WTC11 (cell line): Measurements from ENCODE around the gene CRIP2. TPM values are rescaled to one million over a fixed set of nuclear protein-coding genes. Genes with fewer than 3 reads are reported as not detected.

Source experiments
- ATAC-seq: fragments of 200-7000 bp; cut with Tn5 transposase; 2 replicates; pipeline ENCODE4 v1.10.0; 2021; ENCODE audit warnings: mild to moderate bottlenecking, moderate library complexity
- CTCF ChIA-PET: fragments of 300-600 bp; sonication (Branson Sonifier 250); formaldehyde crosslinking; loops from one replicate; lab custom pipeline; 2021; ENCODE audit warnings: antibody characterized with exemption; lab: Charles Lee
- POLR2A ChIA-PET: fragments of 350-600 bp; sonication (Branson Sonifier 250); formaldehyde crosslinking; loops from one replicate; lab custom pipeline; 2021; ENCODE audit warnings: antibody characterized with exemption; lab: Charles Lee
- DNase-seq: peaks from one replicate; pipeline ENCODE4 v3.0.0; 2021; ENCODE audit warnings: low spot score
- H3K27ac Mint-ChIP-seq: 2 replicates; pipeline ENCODE4 v1.8.0; 2021; ENCODE audit warnings: mixed read lengths
- H3K27me3 Mint-ChIP-seq: 2 replicates; pipeline ENCODE4 v1.8.0; 2021; ENCODE audit warnings: low read depth, mild to moderate bottlenecking, moderate library complexity, mixed read lengths
- H3K36me3 Mint-ChIP-seq: 2 replicates; pipeline ENCODE4 v1.8.0; 2021; ENCODE audit warnings: mixed read lengths
- H3K4me1 Mint-ChIP-seq: 2 replicates; pipeline ENCODE4 v1.8.0; 2022; ENCODE audit warnings: mixed read lengths
- H3K4me3 Mint-ChIP-seq: 2 replicates; pipeline ENCODE4 v1.8.0; 2021; ENCODE audit warnings: mild to moderate bottlenecking, moderate library complexity, mixed read lengths
- H3K9me3 Mint-ChIP-seq: 2 replicates; pipeline ENCODE4 v1.8.0; 2021; ENCODE audit warnings: mixed read lengths
- CREM ChIP-seq: sonication (generic); formaldehyde crosslinking; IDR thresholded peaks from 2 replicates; pipeline ENCODE4 v1.8.1; 2022; ENCODE audit warnings: mild to moderate bottlenecking, missing genetic modification reagents, moderate library complexity
- E2F4 ChIP-seq: sonication (generic); formaldehyde crosslinking; IDR thresholded peaks from 2 replicates; pipeline ENCODE4 v1.8.1; 2022; ENCODE audit warnings: low read depth, mild to moderate bottlenecking, moderate library complexity, missing genetic modification reagents, borderline replicate concordance
- ELF4 ChIP-seq: sonication (generic); formaldehyde crosslinking; IDR thresholded peaks from 2 replicates; pipeline ENCODE4 v1.8.1; 2022; ENCODE audit warnings: low read depth, mild to moderate bottlenecking, moderate library complexity, missing genetic modification reagents
- EMX1 ChIP-seq: fragments of 250-450 bp; sonication (Bioruptor Pico); IDR thresholded peaks from 2 replicates; pipeline ENCODE4 v1.8.0; 2021; ENCODE audit warnings: mild to moderate bottlenecking
- ETV6 ChIP-seq: sonication (generic); formaldehyde crosslinking; IDR thresholded peaks from 2 replicates; pipeline ENCODE4 v1.8.1; 2022; ENCODE audit warnings: mild to moderate bottlenecking, missing genetic modification reagents
- MAX ChIP-seq: sonication (generic); formaldehyde crosslinking; IDR thresholded peaks from 2 replicates; pipeline ENCODE4 v1.8.0; 2022; ENCODE audit warnings: mild to moderate bottlenecking, missing genetic modification reagents
- NFE2L1 ChIP-seq: sonication (generic); formaldehyde crosslinking; IDR thresholded peaks from 2 replicates; pipeline ENCODE4 v1.8.1; 2023; ENCODE audit warnings: missing genetic modification reagents
- OVOL2 ChIP-seq: fragments of 250-450 bp; sonication (Bioruptor Pico); IDR thresholded peaks from 2 replicates; pipeline ENCODE4 v1.9.0; 2021; ENCODE audit warnings: mild to moderate bottlenecking, borderline replicate concordance
- SP1 ChIP-seq: sonication (generic); formaldehyde crosslinking; conservative IDR thresholded peaks from 2 replicates; pipeline ENCODE4 v1.8.1; 2022; ENCODE audit warnings: missing genetic modification reagents
- ZMAT4 ChIP-seq: fragments of 250-450 bp; sonication (Bioruptor Pico); IDR thresholded peaks from 2 replicates; pipeline ENCODE4 v1.9.0; 2021; ENCODE audit warnings: mild to moderate bottlenecking
- ZNF138 ChIP-seq: sonication (generic); formaldehyde crosslinking; conservative IDR thresholded peaks from 2 replicates; pipeline ENCODE4 v1.8.1; 2022; ENCODE audit warnings: mild to moderate bottlenecking, moderate library complexity, missing genetic modification reagents
- ZNF416 ChIP-seq: fragments of 250-450 bp; sonication (Bioruptor Pico); IDR thresholded peaks from 2 replicates; pipeline ENCODE4 v1.9.0; 2021; ENCODE audit warnings: mild to moderate bottlenecking, inconsistent platforms
- ZNF671 ChIP-seq: fragments of 250-450 bp; sonication (Bioruptor Pico); IDR thresholded peaks from 2 replicates; pipeline ENCODE4 v1.8.0; 2021; ENCODE audit warnings: mild to moderate bottlenecking
- total RNA-seq: library from RNA; stranded (reverse); gene quantifications from 3 replicates; pipeline ENCODE4 v1.2.3, GENCODE V29; 2021
- TF ChIP-seq, protein P1 (sequence below): sonication (generic); formaldehyde crosslinking; IDR thresholded peaks from 2 replicates; pipeline ENCODE4 v1.8.0; 2023; ENCODE audit warnings: missing genetic modification reagents
- TF ChIP-seq, protein P2 (sequence below): sonication (generic); formaldehyde crosslinking; IDR thresholded peaks from 2 replicates; pipeline ENCODE4 v1.8.0; 2022; ENCODE audit warnings: mild to moderate bottlenecking, missing genetic modification reagents
- TF ChIP-seq, protein P3 (sequence below): sonication (generic); formaldehyde crosslinking; IDR thresholded peaks from 2 replicates; pipeline ENCODE4 v1.8.1; 2023; ENCODE audit warnings: mild to moderate bottlenecking, moderate library complexity, missing genetic modification reagents

Gene CRIP2
- total RNA-seq, 1 experiment from 2014 or later: 5.4 TPM

- H3K27ac Mint-ChIP-seq: no peak overlapping the region
- H3K27me3 Mint-ChIP-seq: peaks cover 78% of the 10 kb centered on the region
Measured at GRCh38 chr14:105485739-105486162, 11.1 kb downstream of the CRIP2 start.

DNA sequence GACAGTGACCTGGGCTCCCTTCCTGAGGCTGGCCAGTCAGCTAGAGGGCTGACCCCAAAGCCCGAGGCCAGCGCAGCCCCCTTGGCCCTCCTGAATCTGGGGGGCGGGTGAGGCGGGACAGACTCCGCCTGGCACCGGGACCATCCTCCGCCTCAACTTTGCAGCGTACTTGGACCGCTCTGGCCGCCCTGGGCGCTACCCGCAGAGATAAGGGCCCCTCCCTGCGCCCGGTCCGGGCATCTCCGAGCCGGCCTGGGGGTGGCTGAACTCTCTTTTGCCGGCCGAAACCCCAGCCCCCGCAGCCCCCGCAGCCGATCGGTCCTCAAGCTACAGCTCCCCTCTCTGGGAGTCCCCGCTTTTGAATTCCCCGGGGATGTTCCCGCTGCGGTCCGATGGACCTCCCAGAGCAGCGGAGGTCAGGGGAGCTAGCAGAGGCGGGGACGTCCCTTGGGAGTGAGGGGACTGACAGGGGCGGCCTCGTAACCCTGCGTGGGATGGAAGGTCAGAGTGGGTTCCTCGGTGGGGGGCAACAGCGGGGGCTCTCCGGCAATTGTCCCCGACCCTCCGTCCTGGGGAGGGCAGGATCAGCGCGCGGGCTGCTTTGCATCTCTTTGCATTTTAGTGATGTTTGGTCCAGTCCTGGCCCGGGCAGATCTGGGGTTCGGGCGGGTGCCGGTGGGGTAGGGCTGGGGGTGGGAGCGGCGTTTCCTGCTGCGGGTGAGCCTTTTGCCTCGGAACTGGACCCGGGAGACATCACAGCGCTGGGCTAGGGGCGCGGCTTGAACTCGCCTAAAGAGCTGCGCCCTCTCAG is 11.7 kb downstream of the CRIP2 start, which contains the start of gene CRIP1:
CRIP1 (plus strand) TSS at position 724 of the 811 bp plus-strand sequence. CDS start 374 bp downstream, outside the sequence.
- ATAC-seq (no peak), DNase-seq (no peak)
- Mint-ChIP-seq H3K9me3 (no peaks in the 10 kb centered on the region), H3K27ac (no peak within 1 kb of the TSS), H3K27me3 (peaks cover 72% of the 10 kb centered on the region), H3K4me3 (peak within 1 kb of the TSS; percentile 53), H3K4me1 (peaks cover 12% of the 10 kb centered on the region), H3K36me3 (no peaks in the 10 kb centered on the region)
- ChIA-PET POLR2A (interaction anchor here (0.5 kb wide), 1 partner anchor 178 kb away, joined by 4 read pairs; no protein-coding TSS in a partner anchor), CTCF (interaction anchor here (0.6 to 1.9 kb wide), 15 partner anchors 10 to 416 kb away, joined by 3 to 14 read pairs (median 4); partner anchors contain the start of gene BTBD6)
- TF ChIP-seq CREM (CRISPR knock-in tag): no peak
- no peak for TF ChIP-seq NFE2L1 (CRISPR knock-in tag)
- TF ChIP-seq ZNF416 (CRISPR knock-in tag): no peak
- TF ChIP-seq E2F4: no peak
- no peak for TF ChIP-seq SP1 (CRISPR knock-in tag)
- no peak for TF ChIP-seq EMX1 (CRISPR knock-in tag)
- TF ChIP-seq ZMAT4 (CRISPR knock-in tag): no peak
- no peak for TF ChIP-seq ZNF671
- no peak for TF ChIP-seq OVOL2 (CRISPR knock-in tag)

More at GRCh38 chr14:105485739-105486162, 11.1 kb downstream of the CRIP2 start:
- ATAC-seq (peak; percentile 30), DNase-seq (peak; percentile 78)
- TF ChIP-seq MAX (CRISPR knock-in tag): peak; percentile 67; the same call in 1 of the 2 replicates
- TF ChIP-seq, protein P1, sequence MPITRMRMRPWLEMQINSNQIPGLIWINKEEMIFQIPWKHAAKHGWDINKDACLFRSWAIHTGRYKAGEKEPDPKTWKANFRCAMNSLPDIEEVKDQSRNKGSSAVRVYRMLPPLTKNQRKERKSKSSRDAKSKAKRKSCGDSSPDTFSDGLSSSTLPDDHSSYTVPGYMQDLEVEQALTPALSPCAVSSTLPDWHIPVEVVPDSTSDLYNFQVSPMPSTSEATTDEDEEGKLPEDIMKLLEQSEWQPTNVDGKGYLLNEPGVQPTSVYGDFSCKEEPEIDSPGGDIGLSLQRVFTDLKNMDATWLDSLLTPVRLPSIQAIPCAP (CRISPR knock-in tag): 0 out of 2 replicates have a peak, but pooled peaks have one; percentile 30
- TF ChIP-seq, protein P2, sequence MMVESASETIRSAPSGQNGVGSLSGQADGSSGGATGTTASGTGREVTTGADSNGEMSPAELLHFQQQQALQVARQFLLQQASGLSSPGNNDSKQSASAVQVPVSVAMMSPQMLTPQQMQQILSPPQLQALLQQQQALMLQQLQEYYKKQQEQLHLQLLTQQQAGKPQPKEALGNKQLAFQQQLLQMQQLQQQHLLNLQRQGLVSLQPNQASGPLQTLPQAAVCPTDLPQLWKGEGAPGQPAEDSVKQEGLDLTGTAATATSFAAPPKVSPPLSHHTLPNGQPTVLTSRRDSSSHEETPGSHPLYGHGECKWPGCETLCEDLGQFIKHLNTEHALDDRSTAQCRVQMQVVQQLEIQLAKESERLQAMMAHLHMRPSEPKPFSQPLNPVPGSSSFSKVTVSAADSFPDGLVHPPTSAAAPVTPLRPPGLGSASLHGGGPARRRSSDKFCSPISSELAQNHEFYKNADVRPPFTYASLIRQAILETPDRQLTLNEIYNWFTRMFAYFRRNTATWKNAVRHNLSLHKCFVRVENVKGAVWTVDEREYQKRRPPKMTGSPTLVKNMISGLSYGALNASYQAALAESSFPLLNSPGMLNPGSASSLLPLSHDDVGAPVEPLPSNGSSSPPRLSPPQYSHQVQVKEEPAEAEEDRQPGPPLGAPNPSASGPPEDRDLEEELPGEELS: 0 out of 2 replicates have a peak, but pooled peaks have one; percentile 25
- no peak for TF ChIP-seq ELF4 (CRISPR knock-in tag)
- no peak for TF ChIP-seq ZNF138
- peak; percentile 54; the same call in 1 of the 2 replicates for TF ChIP-seq ETV6 (CRISPR knock-in tag)
- TF ChIP-seq, protein P3, sequence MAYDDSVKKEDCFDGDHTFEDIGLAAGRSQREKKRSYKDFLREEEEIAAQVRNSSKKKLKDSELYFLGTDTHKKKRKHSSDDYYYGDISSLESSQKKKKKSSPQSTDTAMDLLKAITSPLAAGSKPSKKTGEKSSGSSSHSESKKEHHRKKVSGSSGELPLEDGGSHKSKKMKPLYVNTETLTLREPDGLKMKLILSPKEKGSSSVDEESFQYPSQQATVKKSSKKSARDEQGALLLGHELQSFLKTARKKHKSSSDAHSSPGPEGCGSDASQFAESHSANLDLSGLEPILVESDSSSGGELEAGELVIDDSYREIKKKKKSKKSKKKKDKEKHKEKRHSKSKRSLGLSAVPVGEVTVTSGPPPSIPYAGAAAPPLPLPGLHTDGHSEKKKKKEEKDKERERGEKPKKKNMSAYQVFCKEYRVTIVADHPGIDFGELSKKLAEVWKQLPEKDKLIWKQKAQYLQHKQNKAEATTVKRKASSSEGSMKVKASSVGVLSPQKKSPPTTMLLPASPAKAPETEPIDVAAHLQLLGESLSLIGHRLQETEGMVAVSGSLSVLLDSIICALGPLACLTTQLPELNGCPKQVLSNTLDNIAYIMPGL (CRISPR knock-in tag): peak; percentile 46; the same call in 1 of the 2 replicates
- Mint-ChIP-seq H3K9me3 (no peaks in the 10 kb centered on the region), H3K36me3 (no peaks in the 10 kb centered on the region), H3K4me3 (peak overlapping the region; percentile 43), H3K4me1 (peaks cover 16% of the 10 kb centered on the region)
- POLR2A ChIA-PET: no interaction called here
- CTCF ChIA-PET: interaction anchor here (0.5 to 1.9 kb wide), 14 partner anchors 9 to 415 kb away, joined by 3 to 14 read pairs (median 4); partner anchors contain the start of gene BTBD6
